GM12878 (cell line): ENCODE data around the gene FHOD3. TPM values are rescaled to one million over a fixed set of nuclear protein-coding genes. Genes with fewer than 3 reads are reported as not detected.

Source experiments
- ATAC-seq: fragments of 200-7000 bp; cut with Tn5 transposase; 3 replicates; pipeline ENCODE4 v1.9.1; 2020; ENCODE audit warnings: mild to moderate bottlenecking, moderate library complexity
- BruUV-seq: library from RNA; stranded (reverse); fragments of 400-500 nt; replicated peaks from 2 replicates; lab custom pipeline; 2021; lab: Mats Ljungman, UMichigan
- CTCF ChIA-PET: fragments of 300-600 bp; sonication (Branson Sonifier 250); formaldehyde crosslinking; extraction: SDS; loops from one replicate; lab custom pipeline; 2021; ENCODE audit warnings: inconsistent platforms; lab: Yijun Ruan, JAX
- POLR2A ChIA-PET: fragments of 350-600 bp; formaldehyde crosslinking; extraction: SDS; loops from one replicate; lab custom pipeline; 2021; ENCODE audit warnings: inconsistent platforms; lab: Charles Lee
- RAD21 ChIA-PET: fragments of 300-600 bp; sonication (Branson Sonifier 250); formaldehyde crosslinking; loops from one replicate; lab custom pipeline; 2023; ENCODE audit warnings: antibody characterized with exemption; ENCODE audit not compliant: unreplicated experiment; lab: Charles Lee
- SMC1A ChIA-PET: fragments of 300-600 bp; sonication (Branson Sonifier 250); formaldehyde crosslinking; loops from one replicate; lab custom pipeline; 2023; ENCODE audit not compliant: unreplicated experiment, uncharacterized antibody; lab: Charles Lee
- DNase-seq: peaks from one replicate; pipeline ENCODE4 v3.0.0-alpha.2; 2011; ENCODE audit warnings: low read depth, low spot score
- FAIRE-seq: peaks from 3 replicates; lab custom pipeline; 2011; peaks lifted over from hg19 to GRCh38; lab: Jason Lieb, UNC
- H2AFZ ChIP-seq: 2 replicates; pipeline ENCODE4 v1.6.0; 2011; ENCODE audit warnings: low read depth, low read length, control low read depth; ENCODE audit not compliant: control insufficient read depth
- H3K27ac ChIP-seq: 2 replicates; pipeline ENCODE4 v1.5.1; 2011; ENCODE audit warnings: control low read depth; ENCODE audit not compliant: control insufficient read depth, insufficient read depth
- H3K27me3 ChIP-seq, 2 experiments: replicated peaks in 1 of 2; 2 replicates each; pipeline versions ENCODE4 v1.6.0 to v1.6.1; 2011; ENCODE audit warnings: low read length in 1 of 2; ENCODE audit not compliant: control insufficient read depth in 2 of 2, insufficient read depth in 2 of 2
- H3K36me3 ChIP-seq, 2 experiments: 2 replicates each; pipeline ENCODE4 v1.5.1; 2011; ENCODE audit warnings: low read length in 1 of 2; ENCODE audit not compliant: control insufficient read depth in 2 of 2, insufficient read depth in 2 of 2
- H3K4me1 ChIP-seq: 2 replicates; pipeline ENCODE4 v1.6.1; 2011; ENCODE audit warnings: mild to moderate bottlenecking, low read length, moderate library complexity, mixed read lengths; ENCODE audit not compliant: control insufficient read depth, insufficient read depth
- H3K4me2 ChIP-seq: 2 replicates; pipeline ENCODE4 v1.6.0; 2011; ENCODE audit warnings: control low read depth; ENCODE audit not compliant: control insufficient read depth, insufficient read depth
- H3K4me3 ChIP-seq: fragments of 200-600 bp; sonication (generic); 2 replicates; pipeline ENCODE4 v1.5.1; 2016
- H3K79me2 ChIP-seq: 2 replicates; pipeline ENCODE4 v1.6.0; 2011; ENCODE audit warnings: low read length; ENCODE audit not compliant: control insufficient read depth, insufficient read depth
- H3K9ac ChIP-seq: 2 replicates; pipeline ENCODE4 v1.8.0; 2011; ENCODE audit warnings: low read length, control low read depth, mixed read lengths; ENCODE audit not compliant: control insufficient read depth, insufficient read depth
- H3K9me3 ChIP-seq: replicated peaks from 3 replicates; pipeline ENCODE4 v1.5.1; 2011; ENCODE audit warnings: mild to moderate bottlenecking, low read length; ENCODE audit not compliant: control insufficient read depth, insufficient read depth
- H4K20me1 ChIP-seq: 2 replicates; pipeline ENCODE4 v1.6.0; 2011; ENCODE audit not compliant: control insufficient read depth, insufficient read depth
- ASH2L ChIP-seq: fragments of 300-600, 200-600 bp; sonication (generic); IDR thresholded peaks from 2 replicates; pipeline ENCODE4 v1.6.1; 2017; ENCODE audit warnings: low read depth, mild to moderate bottlenecking, borderline replicate concordance
- CBX3 ChIP-seq: fragments of 200-600 bp; sonication (generic); IDR thresholded peaks from 2 replicates; pipeline ENCODE4 v1.6.1; 2016; ENCODE audit warnings: low read depth, borderline replicate concordance
- CHD4 ChIP-seq: fragments of 200-600 bp; sonication (generic); IDR thresholded peaks from 2 replicates; pipeline ENCODE4 v1.6.1; 2016; ENCODE audit warnings: mild to moderate bottlenecking
- HDAC2 ChIP-seq: fragments of 200-600 bp; sonication (generic); IDR thresholded peaks from 2 replicates; pipeline ENCODE4 v1.6.1; 2017
- IRF4 ChIP-seq: IDR thresholded peaks from 2 replicates; pipeline ENCODE4 v1.6.1; 2011; ENCODE audit warnings: low read depth, low read length
- MYB ChIP-seq: fragments of 150-350 bp; IDR thresholded peaks from 2 replicates; pipeline ENCODE4 v1.6.1; 2014; ENCODE audit warnings: mild to moderate bottlenecking, low read depth, low read length, borderline replicate concordance
- SMAD5 ChIP-seq: IDR thresholded peaks from 2 replicates; pipeline ENCODE4 v1.6.1; 2016; ENCODE audit warnings: antibody characterized with exemption, low read depth
- SMARCA5 ChIP-seq: fragments of 450-650 bp; IDR thresholded peaks from 2 replicates; pipeline ENCODE4 v1.6.1; 2017; ENCODE audit warnings: mild to moderate bottlenecking
- SREBF2 ChIP-seq: IDR thresholded peaks from 2 replicates; pipeline ENCODE4 v1.6.1; 2012; ENCODE audit warnings: mild to moderate bottlenecking, low read length
- STAT1 ChIP-seq: fragments of 450-650 bp; conservative IDR thresholded peaks from 2 replicates; pipeline ENCODE4 v1.6.1; 2014; ENCODE audit warnings: antibody characterized with exemption, mild to moderate bottlenecking
- TAF1 ChIP-seq: IDR thresholded peaks from 2 replicates; pipeline ENCODE4 v1.6.1; 2011; ENCODE audit warnings: mild to moderate bottlenecking, low read depth, low read length, borderline replicate concordance
- TCF12 ChIP-seq: IDR thresholded peaks from 2 replicates; pipeline ENCODE4 v1.6.1; 2011; ENCODE audit warnings: low read depth, mild to moderate bottlenecking, low read length
- ZNF217 ChIP-seq: fragments of 450-650 bp; IDR thresholded peaks from 2 replicates; pipeline ENCODE4 v1.6.1; 2017; ENCODE audit warnings: antibody characterized with exemption, mild to moderate bottlenecking
- WGBS: methylation state at CpG from one replicate; pipeline ENCODE4 v1.1.6; 2016; ENCODE audit warnings: low lambda C conversion rate; ENCODE audit not compliant: insufficient replicate concordance, insufficient coverage; ENCODE audit errors: missing lambda C conversion rate; 5-methylcytosine and 5-hydroxymethylcytosine counted together
- in situ Hi-C: fragments of 300-500 bp; cut with MboI; formaldehyde crosslinking; loops from 9 replicates; pipeline ENCODE4 v1.14.3; 2018; ENCODE audit warnings: mixed read lengths
- intact Hi-C: fragments of 100-400 bp; cut with micrococcal nuclease; formaldehyde crosslinking; loops from one replicate; pipeline ENCODE4 v1.14.2; 2022; ENCODE audit not compliant: unreplicated experiment
- polyA plus RNA-seq, 11 experiments: library from polyadenylated mRNA; depleted of rRNA in 4 of 11; unstranded in 6 of 11; stranded (reverse) in 5 of 11; fragments of >200 nt; fragmentation: Nextera tagmentation in 4 of 11; fragmentation: Illumina TruSeq in 1 of 11; extraction: Ambion mirVana in 4 of 11; extraction: Trizol in 1 of 11; gene quantifications; 1 replicate in 1 of 11; 2 replicates in 10 of 11; pipeline versions ENCODE4 v1.2.1 to v1.2.3, GENCODE V29; 2011 to 2016; ENCODE audit warnings: inconsistent platforms in 2 of 11, missing spikeins in 2 of 11, low read depth in 1 of 11
- total RNA-seq, 4 experiments: library from RNA; depleted of rRNA in 3 of 4; stranded (reverse); fragments of >200 nt in 3 of 4; fragmentation: Illumina TruSeq in 1 of 4; extraction: Trizol in 1 of 4; gene quantifications; 2 replicates each; pipeline versions ENCODE4 v1.2.1 to v1.2.3, GENCODE V29; 2013 to 2021
- TF ChIP-seq, protein P1 (sequence below): IDR thresholded peaks from 2 replicates; pipeline ENCODE4 v1.6.1; 2011; ENCODE audit warnings: borderline replicate concordance, low read depth, mild to moderate bottlenecking, moderate library complexity, low read length; ENCODE audit not compliant: insufficient read depth, poor library complexity, severe bottlenecking
- TF ChIP-seq, protein P2 (sequence below): fragments of 450-650 bp; IDR thresholded peaks from 2 replicates; pipeline ENCODE4 v1.6.1; 2017; ENCODE audit warnings: low read depth, mild to moderate bottlenecking, moderate library complexity
- TF ChIP-seq, protein P3 (sequence below): IDR thresholded peaks from 2 replicates; pipeline ENCODE4 v1.6.1; 2011; ENCODE audit warnings: borderline replicate concordance, low read depth, mild to moderate bottlenecking, moderate library complexity, mixed read lengths, low read length; ENCODE audit not compliant: insufficient read depth; ENCODE audit errors: extremely low read length

FHOD3 gene
- total and polyA plus RNA-seq, 10 of the 15 experiments (the other 5 are each of a cell fraction or from before 2014, with no cell fraction given), result 0.77 to 26.7 (median 10.4) TPM

GRCh38 chr18:36543030-36543429 lies 245.5 kb downstream of the FHOD3 start:
- ATAC-seq, result no peak
- Histone ChIP-seq H3K4me2 (no peak overlapping the region), H3K4me3 (no peak overlapping the region), H3K27ac (no peak overlapping the region), H3K79me2 (no peaks in the 10 kb centered on the region), H3K9me3 (no peaks in the 10 kb centered on the region), H3K36me3 (no peaks in the 10 kb centered on the region; a peak in 1 of 4 replicates), H3K27me3 (no peaks in the 10 kb centered on the region), H3K4me1 (no peaks in the 10 kb centered on the region), H3K9ac (no peak overlapping the region), H4K20me1 (no peaks in the 10 kb centered on the region), H2AFZ (no peak overlapping the region)
- FAIRE-seq, result no peak
- TF ChIP-seq SMARCA5, result no peak
- TF ChIP-seq STAT1, result no peak
- no peak for TF ChIP-seq SREBF2
- no peak for TF ChIP-seq HDAC2
- TF ChIP-seq ASH2L, result no peak
- TF ChIP-seq CBX3, result no peak
- TF ChIP-seq, protein P1, sequence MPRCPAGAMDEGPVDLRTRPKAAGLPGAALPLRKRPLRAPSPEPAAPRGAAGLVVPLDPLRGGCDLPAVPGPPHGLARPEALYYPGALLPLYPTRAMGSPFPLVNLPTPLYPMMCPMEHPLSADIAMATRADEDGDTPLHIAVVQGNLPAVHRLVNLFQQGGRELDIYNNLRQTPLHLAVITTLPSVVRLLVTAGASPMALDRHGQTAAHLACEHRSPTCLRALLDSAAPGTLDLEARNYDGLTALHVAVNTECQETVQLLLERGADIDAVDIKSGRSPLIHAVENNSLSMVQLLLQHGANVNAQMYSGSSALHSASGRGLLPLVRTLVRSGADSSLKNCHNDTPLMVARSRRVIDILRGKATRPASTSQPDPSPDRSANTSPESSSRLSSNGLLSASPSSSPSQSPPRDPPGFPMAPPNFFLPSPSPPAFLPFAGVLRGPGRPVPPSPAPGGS, result no peak
- TF ChIP-seq IRF4, result no peak
- no peak for TF ChIP-seq CHD4
- no peak for TF ChIP-seq ZNF217
- TF ChIP-seq, protein P2, sequence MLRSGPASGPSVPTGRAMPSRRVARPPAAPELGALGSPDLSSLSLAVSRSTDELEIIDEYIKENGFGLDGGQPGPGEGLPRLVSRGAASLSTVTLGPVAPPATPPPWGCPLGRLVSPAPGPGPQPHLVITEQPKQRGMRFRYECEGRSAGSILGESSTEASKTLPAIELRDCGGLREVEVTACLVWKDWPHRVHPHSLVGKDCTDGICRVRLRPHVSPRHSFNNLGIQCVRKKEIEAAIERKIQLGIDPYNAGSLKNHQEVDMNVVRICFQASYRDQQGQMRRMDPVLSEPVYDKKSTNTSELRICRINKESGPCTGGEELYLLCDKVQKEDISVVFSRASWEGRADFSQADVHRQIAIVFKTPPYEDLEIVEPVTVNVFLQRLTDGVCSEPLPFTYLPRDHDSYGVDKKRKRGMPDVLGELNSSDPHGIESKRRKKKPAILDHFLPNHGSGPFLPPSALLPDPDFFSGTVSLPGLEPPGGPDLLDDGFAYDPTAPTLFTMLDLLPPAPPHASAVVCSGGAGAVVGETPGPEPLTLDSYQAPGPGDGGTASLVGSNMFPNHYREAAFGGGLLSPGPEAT, result no peak
- no peak for TF ChIP-seq TCF12
- no peak for TF ChIP-seq MYB
- no peak for TF ChIP-seq SMAD5
- TF ChIP-seq, protein P3, sequence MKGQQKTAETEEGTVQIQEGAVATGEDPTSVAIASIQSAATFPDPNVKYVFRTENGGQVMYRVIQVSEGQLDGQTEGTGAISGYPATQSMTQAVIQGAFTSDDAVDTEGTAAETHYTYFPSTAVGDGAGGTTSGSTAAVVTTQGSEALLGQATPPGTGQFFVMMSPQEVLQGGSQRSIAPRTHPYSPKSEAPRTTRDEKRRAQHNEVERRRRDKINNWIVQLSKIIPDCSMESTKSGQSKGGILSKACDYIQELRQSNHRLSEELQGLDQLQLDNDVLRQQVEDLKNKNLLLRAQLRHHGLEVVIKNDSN, result no peak
- TF ChIP-seq TAF1, result no peak
- ChIA-PET RAD21 (interaction anchor here (1.2 kb wide), 1 partner anchor 29 kb away, joined by 3 read pairs; no protein-coding TSS in a partner anchor), POLR2A (no interaction called here), CTCF (interaction anchor here (1.3 kb wide), 1 partner anchor 8 kb away, joined by 6 read pairs; no protein-coding TSS in a partner anchor), SMC1A (interaction anchor here (0.9 to 1.5 kb wide), 4 partner anchors 18 to 123 kb away, joined by 3 to 6 read pairs (median 4); no protein-coding TSS in a partner anchor)
- no TSS peak for BruUV-seq
- WGBS, result 22% methylated on average over 2 of the region's 2 CpGs
- DNase-seq, result no peak
- intact Hi-C loops, result no loop called here
- in situ Hi-C loops, result no loop called here
